Measurements from ENCODE around the gene CPEB4. TPM values are rescaled to one million over a fixed set of nuclear protein-coding genes. Genes with fewer than 3 reads are reported as not detected.

CPEB4 gene
- total RNA-seq, 4 donors from 2014 or later = 51.5 to 69.5 (median 66.1) TPM

DNA sequence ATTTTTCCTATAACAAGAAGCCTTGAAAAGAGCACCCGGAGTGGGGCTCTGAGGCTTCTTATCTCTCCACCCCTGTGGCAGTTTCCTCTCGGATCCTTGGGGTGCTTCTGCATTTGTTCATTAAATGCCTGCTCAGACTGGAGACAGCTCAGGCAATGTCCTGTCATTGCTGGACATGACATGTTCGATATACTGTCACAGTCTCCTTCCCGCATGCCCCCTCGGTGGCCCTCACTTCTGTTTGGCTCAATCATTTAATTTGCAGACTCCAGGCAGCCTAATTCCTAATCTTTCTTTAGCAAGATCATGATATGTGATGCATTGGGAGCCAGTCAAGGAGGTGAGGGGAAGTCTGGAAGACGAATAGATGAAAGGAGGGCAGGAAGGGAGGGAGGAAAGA, 37.5 kb upstream of the CPEB4 start:
- Histone ChIP-seq H3K27me3 (no peaks in the 10 kb centered on the region), H3K4me3 (replicated peaks in 1 of 3) (no peak overlapping the region), H3K27ac (no peak overlapping the region), H3K36me3 (no peaks in the 10 kb centered on the region), H3K4me1 (no peaks in the 10 kb centered on the region), H3K9me3 (no peaks in the 10 kb centered on the region)
- TF ChIP-seq CTCF (IDR thresholded peaks at IDR 0.05) = no peak
- no peak for TF ChIP-seq POLR2A (IDR thresholded peaks at IDR 0.05)
- DNase-seq = no peak
- WGBS, 2 donors = 70 to 81% methylated on average over 6 of the region's 6 CpGs
- intact Hi-C loops (cut with DNase I) = no loop called here

GRCh38 chr5:173851595-173852243, 36.4 kb upstream of the CPEB4 start:
- WGBS, 2 donors = 77 to 78% methylated on average over 10 of the region's 10 CpGs
- H3K9me3 ChIP-seq = no peaks in the 10 kb centered on the region
- H3K4me3 ChIP-seq (replicated peaks in 1 of 3) = no peak overlapping the region
- H3K27ac ChIP-seq = no peak overlapping the region
- H3K36me3 ChIP-seq = no peaks in the 10 kb centered on the region
- intact Hi-C loops (cut with DNase I) = no loop called here
- TF ChIP-seq CTCF (IDR thresholded peaks at IDR 0.05) (no peak), POLR2A (IDR thresholded peaks at IDR 0.05) (no peak)
- no peaks in the 10 kb centered on the region for H3K27me3 ChIP-seq
- H3K4me1 ChIP-seq = no peaks in the 10 kb centered on the region
- no peak for DNase-seq

DNA sequence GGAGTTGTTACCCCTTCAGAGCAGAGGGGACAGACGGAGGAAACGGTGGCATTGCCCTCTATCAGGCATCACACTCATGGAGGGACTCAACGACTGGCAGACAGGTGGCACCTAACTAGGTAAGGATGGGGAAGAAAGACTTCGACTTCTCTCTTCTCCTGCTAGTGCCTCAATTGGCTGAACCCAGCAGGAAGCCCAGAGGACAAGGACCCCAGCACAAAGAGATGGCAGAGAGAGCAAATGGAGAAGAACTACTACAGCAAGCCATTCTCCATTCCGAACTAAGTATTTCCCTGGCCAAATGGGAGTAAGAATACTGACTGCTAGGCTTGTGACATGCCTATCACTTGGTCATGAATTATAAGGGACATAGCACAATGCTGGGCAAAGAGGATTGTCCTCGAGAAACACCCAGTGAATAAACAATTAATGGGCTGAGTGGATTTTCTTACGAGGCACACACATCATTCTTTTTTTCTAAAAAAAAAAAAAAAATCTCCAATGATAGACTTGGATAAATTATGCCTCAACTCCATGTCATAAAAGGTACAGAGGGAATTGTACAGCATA, 35.3 kb upstream of the CPEB4 start:
- Histone ChIP-seq H3K36me3 (no peaks in the 10 kb centered on the region), H3K9me3 (no peaks in the 10 kb centered on the region), H3K27ac (no peak overlapping the region), H3K4me3 (replicated peaks in 1 of 3) (no peak overlapping the region), H3K27me3 (no peaks in the 10 kb centered on the region), H3K4me1 (no peaks in the 10 kb centered on the region)
- intact Hi-C loops (cut with DNase I) = no loop called here
- TF ChIP-seq POLR2A (IDR thresholded peaks at IDR 0.05) (no peak), CTCF (IDR thresholded peaks at IDR 0.05) (no peak)
- WGBS, 2 donors = 89 to 94% methylated on average over 7 of the region's 7 CpGs
- no peak for DNase-seq

GRCh38 chr5:173853370-173854131, 34.6 kb upstream of the CPEB4 start:
- intact Hi-C loops (cut with DNase I) = no loop called here

More at GRCh38 chr5:173853370-173854131, 34.6 kb upstream of the CPEB4 start:
- H3K27me3 ChIP-seq = no peaks in the 10 kb centered on the region
- no peaks in the 10 kb centered on the region for H3K9me3 ChIP-seq
- DNase-seq = no peak
- WGBS, 2 donors = 84 to 88% methylated on average over 11 of the region's 11 CpGs
- no peak overlapping the region for H3K4me3 ChIP-seq (replicated peaks in 1 of 3)
- H3K4me1 ChIP-seq = no peaks in the 10 kb centered on the region
- no peak overlapping the region for H3K27ac ChIP-seq
- H3K36me3 ChIP-seq = no peaks in the 10 kb centered on the region
- TF ChIP-seq POLR2A (IDR thresholded peaks at IDR 0.05) (no peak), CTCF (IDR thresholded peaks at IDR 0.05) (no peak)
